ENCODE results near the gene NUDCD3. TPM values are rescaled to one million over a fixed set of nuclear protein-coding genes. Genes with fewer than 3 reads are reported as not detected.

Gene NUDCD3
- total RNA-seq, 1 donor from 2014 or later: 39.3 TPM

DNA sequence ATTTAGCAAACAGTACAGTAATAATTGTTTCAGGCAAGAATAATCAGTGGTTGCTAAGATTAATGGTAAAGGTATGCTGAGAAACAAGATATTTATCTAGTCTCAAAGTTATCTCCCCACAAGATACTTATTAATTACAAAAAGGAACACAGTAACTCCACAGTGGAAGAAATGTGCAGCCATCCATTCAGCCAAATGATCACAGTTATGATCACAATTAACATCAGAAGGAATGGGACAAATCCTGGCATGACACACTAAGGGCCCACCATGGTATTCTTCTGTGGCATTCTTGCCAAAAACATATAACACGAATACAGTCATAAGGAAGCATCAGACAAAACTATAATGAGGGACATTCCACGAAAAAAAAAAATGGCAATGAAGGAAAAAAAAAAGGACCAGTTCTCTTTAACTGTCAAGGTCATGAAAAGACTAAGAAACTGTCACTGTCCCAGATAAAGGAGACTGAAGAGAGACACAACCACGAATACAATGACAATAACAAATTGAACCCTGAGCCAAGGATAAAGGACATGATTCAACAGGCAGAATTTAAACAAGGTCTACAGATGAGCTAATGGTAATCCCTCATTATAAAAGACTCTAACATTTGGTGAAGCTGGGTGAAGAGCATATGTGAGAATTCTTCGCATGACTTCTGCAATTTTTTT is 20.9 kb downstream of the NUDCD3 start:
- no peak for DNase-seq (ENCODE audit: low spot score in 2 of 2)
- Histone ChIP-seq H3K9me3 (no peaks in the 10 kb centered on the region), H3K36me3 (peaks cover 0 to 14% of the 10 kb centered on the region in 2 donors), H3K4me1 (peaks cover 5 to 34% of the 10 kb centered on the region in 2 donors), H3K27me3 (no peaks in the 10 kb centered on the region), H3K4me3 (no peak overlapping the region), H3K27ac (no peak overlapping the region)
- TF ChIP-seq, protein P1, sequence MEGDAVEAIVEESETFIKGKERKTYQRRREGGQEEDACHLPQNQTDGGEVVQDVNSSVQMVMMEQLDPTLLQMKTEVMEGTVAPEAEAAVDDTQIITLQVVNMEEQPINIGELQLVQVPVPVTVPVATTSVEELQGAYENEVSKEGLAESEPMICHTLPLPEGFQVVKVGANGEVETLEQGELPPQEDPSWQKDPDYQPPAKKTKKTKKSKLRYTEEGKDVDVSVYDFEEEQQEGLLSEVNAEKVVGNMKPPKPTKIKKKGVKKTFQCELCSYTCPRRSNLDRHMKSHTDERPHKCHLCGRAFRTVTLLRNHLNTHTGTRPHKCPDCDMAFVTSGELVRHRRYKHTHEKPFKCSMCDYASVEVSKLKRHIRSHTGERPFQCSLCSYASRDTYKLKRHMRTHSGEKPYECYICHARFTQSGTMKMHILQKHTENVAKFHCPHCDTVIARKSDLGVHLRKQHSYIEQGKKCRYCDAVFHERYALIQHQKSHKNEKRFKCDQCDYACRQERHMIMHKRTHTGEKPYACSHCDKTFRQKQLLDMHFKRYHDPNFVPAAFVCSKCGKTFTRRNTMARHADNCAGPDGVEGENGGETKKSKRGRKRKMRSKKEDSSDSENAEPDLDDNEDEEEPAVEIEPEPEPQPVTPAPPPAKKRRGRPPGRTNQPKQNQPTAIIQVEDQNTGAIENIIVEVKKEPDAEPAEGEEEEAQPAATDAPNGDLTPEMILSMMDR (IDR thresholded peaks at IDR 0.05): no peak
- intact Hi-C loops (cut with DNase I): no loop called here

DNA sequence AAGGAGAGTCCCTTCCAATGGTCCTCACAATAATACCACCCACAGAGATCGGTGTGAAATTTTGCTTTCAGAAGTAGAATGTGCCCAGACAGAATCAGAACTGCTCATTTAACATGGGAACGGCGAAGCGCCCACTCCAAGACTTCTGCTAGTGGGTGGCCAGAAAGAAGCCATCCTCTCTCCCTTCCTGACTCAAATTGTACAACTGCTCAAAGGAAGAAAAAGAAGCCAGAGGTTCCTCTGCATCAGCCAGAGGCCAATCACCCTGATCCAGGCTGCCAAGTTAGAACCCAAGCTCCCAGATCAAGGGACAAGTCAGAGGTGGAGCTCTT is 23.3 kb downstream of the NUDCD3 start:
- Histone ChIP-seq H3K27ac (no peak overlapping the region), H3K4me1 (peaks cover 5 to 31% of the 10 kb centered on the region in 2 donors), H3K9me3 (no peaks in the 10 kb centered on the region), H3K27me3 (no peaks in the 10 kb centered on the region), H3K4me3 (no peak overlapping the region), H3K36me3 (peaks cover 0 to 12% of the 10 kb centered on the region in 2 donors)
- TF ChIP-seq, protein P1 (IDR thresholded peaks at IDR 0.05): no peak
- intact Hi-C loops (cut with DNase I): no loop called here
- DNase-seq (ENCODE audit: low spot score in 2 of 2): no peak

DNA sequence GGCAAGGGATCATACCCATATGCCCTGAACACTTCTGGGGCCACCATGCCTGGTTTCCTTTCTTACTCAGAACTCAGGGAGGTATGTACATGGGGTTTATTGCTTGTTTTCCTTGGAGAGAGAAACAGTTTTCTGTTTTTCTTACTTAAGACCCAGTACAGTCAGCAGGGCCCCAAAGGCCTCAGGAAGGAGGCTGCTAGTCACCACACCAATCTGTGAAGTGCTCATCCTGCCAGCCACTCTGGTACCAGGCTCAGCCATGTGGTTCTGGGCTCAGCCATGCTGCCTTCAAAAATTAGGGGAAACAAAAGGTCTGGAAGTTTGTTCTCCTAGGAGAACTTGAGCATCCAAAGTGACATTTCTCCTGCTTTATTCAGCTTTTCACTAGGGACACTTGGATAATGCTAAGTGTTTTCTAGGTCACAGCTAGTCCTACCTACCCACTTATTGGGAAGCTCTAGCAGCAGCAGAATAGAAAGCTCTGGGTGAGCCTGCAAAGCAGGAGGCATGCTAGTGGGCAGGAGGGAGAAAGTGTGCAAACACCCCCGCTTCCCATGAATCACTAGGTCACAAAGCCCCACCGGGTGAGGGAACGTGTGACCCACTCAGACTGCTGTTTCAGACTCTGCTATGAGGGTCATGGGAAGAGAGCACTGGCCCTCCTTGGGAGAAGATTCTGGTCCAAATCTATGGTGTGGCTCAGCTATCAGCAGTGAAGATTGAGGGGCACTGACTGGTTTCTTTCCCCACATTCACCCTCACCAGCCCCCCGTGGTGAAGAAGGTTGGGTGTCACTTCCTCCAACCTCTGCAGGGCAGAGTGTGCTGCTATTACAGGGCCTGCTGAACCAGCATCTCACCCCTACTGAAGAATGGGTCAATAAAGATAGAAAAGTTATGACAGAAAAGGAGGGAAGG is 23.9 kb downstream of the NUDCD3 start:
- H3K9me3 ChIP-seq: no peaks in the 10 kb centered on the region

DNA sequence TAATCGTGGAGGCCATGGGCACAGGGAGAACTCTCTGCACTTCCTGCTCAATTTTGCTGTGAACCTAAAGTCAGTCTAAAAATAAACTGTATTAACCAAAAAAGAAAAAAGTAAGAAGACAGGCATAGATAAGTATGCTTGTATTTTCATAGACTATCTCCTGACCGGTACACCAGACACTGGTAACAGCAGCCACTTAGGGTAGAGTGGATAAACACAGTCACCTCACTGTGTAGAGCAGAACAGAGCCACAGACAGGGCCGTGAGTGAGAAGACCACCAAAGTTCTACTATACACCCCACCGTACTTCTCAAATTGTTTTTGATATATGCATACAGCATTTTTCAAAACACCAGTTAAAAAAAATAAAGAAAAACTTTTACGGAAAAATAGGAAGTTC is 25.0 kb downstream of the NUDCD3 start:
- DNase-seq (ENCODE audit: low spot score in 2 of 2): no peak
- Histone ChIP-seq H3K9me3 (no peaks in the 10 kb centered on the region), H3K36me3 (peaks cover 0 to 12% of the 10 kb centered on the region in 2 donors), H3K4me3 (no peak overlapping the region), H3K4me1 (peaks cover 5 to 31% of the 10 kb centered on the region in 2 donors), H3K27ac (no peak overlapping the region), H3K27me3 (no peaks in the 10 kb centered on the region)
- TF ChIP-seq, protein P1 (IDR thresholded peaks at IDR 0.05): no peak
- intact Hi-C loops (cut with DNase I): no loop called here

More for the DNA sequence above, 23.9 kb downstream of the NUDCD3 start:
- TF ChIP-seq, protein P1 (IDR thresholded peaks at IDR 0.05): no peak
- Histone ChIP-seq H3K4me3 (no peak overlapping the region), H3K4me1 (peaks cover 5 to 29% of the 10 kb centered on the region in 2 donors), H3K27me3 (no peaks in the 10 kb centered on the region), H3K27ac (no peak overlapping the region), H3K36me3 (peaks cover 0 to 12% of the 10 kb centered on the region in 2 donors)
- intact Hi-C loops (cut with DNase I): no loop called here
- no peak for DNase-seq (ENCODE audit: low spot score in 2 of 2)

DNA sequence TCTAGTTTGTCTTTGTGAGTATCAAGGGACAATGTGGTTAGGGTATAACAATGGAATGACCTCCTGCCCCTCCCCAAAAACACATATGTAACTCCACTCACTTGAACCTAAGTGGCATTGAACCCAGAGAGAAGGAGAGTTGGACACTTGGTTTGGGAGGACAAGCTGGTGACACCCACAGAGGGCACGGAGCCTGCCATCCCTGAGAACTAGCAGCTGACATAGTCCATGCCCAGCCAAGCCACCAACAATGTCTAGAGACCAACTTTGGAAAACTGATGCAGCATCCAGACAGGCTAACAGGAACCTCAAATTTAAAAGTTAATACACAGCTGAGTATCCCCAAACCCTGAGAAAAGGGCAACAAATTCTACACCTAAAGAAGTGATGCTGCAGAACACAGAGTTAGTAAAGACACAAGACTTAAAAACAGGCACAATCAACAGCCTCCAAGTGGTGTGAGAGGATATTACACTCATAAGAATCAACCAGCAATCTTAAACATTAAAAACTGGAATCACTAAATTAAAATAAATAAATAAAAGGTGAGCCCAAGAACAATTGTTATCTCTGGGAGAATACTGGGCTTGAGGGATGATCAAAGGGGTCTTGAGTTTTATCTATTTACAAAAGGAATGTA is 27.2 kb downstream of the NUDCD3 start:
- intact Hi-C loops (cut with DNase I): no loop called here
- H3K4me1 ChIP-seq: peaks cover 5 to 23% of the 10 kb centered on the region in 2 donors

More for the DNA sequence above, 27.2 kb downstream of the NUDCD3 start:
- DNase-seq (ENCODE audit: low spot score in 2 of 2): no peak
- TF ChIP-seq, protein P1 (IDR thresholded peaks at IDR 0.05): peak in 1 of 3 experiments; percentile 8
- H3K4me3 ChIP-seq: no peak overlapping the region
- H3K9me3 ChIP-seq: no peaks in the 10 kb centered on the region
- peaks cover 0 to 12% of the 10 kb centered on the region in 2 donors for H3K36me3 ChIP-seq
- no peaks in the 10 kb centered on the region for H3K27me3 ChIP-seq
- no peak overlapping the region for H3K27ac ChIP-seq

All from ascending aorta (tissue), 2 donors.